Measurements from ENCODE around the gene HMX3.

HMX3 gene

DNA sequence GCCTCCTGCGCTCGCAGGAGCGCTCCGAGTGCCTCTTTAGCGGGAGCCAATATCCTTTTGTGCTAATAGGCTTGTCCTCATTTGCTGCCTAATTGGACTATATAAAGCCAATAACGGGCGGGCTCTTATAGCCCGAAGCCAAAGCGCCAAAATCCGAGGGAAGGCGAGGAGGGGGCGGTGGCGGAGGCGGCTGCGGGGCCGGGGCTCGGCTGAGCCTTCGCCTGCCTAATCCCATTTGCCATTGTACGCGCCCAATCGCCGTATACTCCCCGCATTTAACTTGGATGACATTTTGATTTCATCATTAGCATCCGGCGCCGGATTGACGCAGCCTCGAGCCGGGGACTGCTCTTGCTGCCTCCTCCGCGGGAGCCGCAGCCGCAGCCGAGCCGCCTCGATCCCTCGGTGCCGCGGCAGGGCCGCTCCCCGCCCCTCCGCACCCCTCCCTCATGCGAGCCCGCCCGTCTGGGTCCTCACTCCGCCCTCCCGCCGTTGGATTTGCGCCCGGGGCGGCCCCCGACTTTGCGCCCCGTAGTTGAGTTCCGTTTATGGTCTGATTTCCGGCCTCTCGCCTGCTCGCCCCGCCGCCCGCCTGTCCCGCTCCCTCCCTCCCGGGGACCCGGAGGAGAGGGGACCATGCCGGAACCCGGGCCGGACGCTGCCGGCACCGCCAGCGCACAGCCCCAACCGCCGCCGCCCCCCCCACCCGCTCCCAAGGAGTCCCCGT is at the start of gene HMX3:
HMX3 (plus strand) TSS at position 556 of the 727 bp plus-strand sequence; CDS start at position 637, 81 bp downstream.
- peak in 1 of 2 experiments; percentile 38 for DNase-seq

DNA sequence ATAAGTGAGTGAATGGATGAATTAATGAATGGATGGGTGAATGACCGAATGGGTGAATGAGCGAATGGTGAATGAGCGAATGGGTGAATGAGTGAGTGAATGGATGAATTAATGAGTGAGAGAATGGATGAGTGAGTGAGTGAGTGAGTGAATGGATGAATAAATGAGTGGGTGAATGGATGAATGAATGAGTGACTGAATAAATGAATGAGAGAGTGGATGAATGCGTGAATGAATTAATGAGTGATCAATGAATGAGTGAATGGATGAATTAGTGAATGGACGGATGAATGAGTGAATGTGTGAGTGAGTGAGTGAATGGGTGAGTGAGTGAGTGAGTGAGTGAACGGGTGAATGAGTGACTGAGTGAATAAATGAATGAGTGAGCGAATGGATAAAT is 49.5 kb upstream of the HMX3 start:
- no peak for DNase-seq

DNA sequence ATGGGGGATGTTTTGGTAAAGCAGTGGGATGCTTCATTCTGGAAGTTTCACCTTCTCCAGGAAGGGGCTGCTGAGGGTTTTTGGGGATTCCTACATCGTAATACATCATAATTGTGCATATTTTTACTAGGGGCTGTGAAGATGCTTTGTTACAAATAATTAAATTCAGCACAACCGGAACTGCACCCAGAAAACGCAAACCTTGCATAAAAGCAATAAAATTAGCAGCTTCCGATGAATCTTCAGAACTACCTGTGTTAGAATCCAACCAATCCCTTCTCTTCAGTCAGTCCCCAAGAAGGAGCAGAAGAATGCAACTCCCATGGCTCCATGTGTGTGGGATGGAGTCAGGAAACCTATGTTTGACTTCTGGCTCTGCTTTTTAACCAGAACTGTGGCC is 48.4 kb upstream of the HMX3 start:
- DNase-seq, result no peak

DNA sequence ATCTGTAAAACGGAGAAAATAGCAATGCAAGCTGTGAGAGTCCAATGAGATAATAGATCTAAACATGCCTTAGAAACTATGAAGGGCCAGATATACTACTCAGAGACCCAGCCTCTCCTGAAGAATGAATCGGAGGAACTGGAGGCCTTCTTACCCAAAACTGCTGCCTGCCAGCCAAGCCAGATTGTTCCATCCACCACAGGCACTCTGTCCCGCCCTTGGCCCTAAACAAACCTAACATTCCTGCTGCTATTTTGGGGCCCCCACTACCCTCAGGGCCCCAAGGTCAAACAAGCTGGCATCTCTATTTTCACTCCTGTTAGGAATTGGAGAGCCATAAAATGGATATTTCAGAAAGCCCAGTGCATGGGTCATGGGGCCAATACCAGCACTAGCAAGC is 48.0 kb upstream of the HMX3 start:
- DNase-seq, result no peak

DNA sequence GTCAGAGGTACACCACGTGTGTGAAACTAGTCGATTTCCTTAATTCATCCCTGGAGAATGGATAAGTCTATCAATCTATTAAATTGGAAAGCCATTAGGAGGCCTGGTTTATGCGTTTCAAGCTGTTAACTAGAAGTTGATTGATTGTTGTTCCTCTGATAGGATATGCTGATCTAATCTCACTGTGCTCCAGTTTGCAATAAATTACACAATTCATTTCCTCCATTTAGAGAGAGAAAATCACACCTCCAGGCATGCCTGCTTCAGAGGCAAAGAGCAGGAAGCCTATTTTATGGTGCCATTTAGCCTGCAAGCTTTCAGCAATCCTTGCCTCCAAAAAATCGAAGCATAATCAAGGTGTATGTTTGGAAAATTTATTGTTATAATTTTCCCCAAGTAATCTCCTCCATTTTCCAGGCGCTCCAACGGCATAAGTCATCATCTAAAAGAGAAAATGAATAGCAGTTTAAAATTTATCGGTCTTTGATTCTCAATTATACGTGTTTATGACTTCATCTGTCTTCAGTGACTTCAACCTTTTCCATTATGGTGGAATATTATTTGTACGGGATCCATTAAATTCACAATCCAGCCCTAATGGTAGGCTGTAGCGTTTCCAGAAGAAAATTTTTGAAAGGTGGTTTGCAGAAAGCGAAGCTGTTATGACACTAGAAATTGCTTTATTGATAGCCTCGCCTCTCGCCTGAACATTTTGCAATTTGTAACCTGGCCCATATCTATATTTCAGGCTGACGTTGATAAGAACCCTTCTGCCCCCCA is 42.9 kb upstream of the HMX3 start:
- DNase-seq, result no peak

DNA sequence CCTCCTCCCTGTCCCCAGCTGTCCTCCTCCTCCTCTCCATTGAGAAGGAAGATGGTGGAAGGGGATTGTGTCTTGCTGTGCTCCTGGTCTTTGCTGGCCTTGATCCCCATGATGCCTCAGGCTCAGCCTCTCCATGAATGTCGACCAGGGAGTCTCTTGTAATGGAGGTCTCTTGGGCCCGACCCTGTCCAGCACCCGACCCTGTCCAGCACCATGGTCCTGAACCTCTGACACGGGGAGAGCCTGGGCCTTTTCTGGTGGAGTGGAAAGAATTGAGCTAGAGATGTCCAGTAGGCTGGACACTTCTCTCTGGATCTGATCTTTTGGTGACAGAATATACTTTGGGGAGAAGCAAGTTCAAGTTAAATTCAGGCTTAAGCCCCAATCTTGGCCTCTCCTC is 42.3 kb upstream of the HMX3 start:
- DNase-seq, result no peak

DNA sequence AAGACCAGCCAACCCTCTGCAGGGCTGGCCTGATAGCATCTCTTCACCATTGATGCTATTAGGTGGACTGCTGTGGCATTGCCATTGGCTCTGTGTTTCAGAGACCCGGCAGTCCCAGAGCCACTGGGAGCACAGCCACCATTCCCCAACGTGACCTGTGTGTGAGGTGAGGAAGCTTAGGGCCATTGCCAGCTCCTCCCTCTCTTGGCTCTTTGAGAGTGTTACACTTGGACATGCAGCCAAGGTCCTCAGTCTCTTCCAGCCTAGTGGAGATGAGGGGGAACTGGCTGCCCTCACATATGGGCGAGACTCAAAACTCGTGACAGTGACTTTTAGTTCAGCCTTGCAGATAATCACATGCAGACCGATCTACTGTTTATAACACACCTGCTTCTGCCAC is 39.3 kb upstream of the HMX3 start:
- no peak for DNase-seq

DNA sequence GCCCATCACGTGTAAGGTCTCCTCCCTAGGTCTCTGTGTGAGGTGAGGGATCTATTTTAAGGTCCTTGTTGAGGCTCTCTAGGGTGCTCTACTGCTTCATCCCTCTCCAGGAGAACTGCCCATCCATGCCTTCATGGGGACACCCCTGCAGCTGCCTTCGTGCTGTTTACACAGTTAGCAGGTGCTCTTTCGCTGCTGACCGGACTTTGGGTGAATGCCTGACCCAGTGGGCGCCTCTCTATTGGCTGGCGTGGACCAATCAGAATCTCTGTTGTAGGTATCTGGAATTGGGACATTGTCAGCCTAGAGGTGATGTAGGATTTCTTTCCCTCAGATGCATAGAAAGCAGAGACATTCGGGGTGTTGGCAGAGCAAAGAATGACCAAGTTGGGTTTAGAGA is 38.7 kb upstream of the HMX3 start:
- DNase-seq, result no peak

DNA sequence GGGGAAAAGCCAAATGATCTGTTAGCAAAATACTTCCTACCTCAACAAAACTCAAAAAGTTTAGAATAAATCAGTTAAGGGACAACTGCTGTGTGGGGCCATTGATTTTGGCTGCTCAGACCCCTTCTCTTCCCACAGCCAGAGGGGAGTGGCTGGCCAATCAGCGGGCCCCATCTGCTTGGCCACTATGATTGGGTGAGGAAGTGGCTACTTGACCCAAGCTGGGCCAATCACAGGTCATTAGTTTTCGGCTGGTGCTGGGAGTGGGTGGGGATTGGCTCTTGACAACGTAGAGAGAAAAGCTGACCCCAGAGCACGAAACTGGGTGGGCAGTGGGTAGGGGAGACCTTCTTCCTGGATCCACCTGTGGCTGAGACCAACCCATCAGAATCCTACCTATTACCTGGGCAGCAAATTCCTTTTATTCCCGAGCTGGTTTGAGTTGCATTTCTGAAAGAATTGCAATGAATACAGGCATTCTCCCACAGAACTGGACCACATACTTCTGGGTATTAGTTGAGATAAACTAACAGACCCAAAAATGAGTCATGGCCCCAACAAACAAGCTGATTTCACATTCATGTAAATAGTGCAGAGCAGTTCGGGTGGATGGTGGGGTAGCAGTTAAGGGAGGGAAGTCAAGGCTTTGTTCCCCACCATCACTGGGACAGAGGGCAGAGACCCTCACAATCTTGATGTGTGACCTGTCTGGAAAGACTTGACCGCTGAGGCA is 35.6 kb upstream of the HMX3 start:
- DNase-seq, result no peak

DNA sequence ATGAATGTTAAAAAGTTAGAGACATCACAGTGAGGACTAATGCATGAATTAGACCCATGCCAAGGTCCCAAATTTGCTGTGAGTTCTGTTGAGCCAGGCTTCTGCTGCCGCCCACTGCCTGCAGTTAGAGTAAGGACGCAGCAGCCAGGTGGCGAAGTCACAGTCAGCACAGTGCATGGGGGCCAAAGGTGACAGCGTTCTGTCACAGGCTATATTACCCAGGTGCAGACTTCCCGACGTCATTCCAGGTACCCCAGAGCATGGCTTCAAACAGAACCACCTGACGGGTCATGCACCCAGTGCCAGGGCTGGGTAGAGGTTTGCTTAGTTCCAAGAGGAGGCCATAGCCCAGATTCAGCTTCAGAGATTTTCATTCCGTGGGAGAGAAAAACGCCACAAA is 33.9 kb upstream of the HMX3 start:
- DNase-seq, result no peak

DNA sequence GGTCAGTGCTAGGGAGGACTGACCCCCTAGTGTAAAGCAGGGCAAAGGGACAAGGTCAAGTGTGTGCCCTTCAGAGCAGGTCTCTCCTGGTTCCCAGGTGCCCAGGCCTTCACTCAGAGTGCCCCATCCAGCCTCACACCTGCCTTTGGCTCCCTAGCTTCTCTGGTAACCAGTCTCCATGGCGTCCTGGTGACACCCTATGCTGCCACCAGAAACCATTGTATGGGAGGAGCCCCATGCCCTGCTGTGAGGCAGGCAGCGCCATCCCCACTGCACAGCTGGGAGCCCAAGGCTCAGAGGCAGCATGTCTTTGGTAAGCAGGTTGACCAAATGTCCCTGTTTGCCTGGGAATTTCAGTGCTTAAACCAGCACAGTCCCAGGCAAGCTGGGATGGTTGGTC is 33.1 kb upstream of the HMX3 start:
- DNase-seq, result no peak

DNA sequence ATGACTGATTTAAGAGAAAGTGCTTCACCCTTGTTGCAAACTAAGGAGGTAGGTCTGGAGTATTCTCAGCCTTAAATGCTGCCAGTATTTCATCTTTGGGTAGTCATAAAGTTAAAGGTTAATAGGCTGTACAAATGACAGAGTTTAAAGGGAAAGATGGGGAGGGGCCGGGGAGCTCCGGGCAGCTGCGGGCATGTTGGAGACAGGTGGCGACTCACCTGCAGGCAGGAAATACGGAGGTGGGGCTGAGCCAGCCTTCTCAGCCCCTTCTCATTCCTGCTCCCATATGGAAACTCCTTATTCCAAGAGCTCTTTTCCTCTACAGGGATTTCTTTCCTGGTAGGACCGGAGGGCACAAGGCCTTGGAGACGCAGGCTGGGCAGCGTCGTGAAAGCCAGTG is 31.8 kb upstream of the HMX3 start:
- DNase-seq, result no peak

DNA sequence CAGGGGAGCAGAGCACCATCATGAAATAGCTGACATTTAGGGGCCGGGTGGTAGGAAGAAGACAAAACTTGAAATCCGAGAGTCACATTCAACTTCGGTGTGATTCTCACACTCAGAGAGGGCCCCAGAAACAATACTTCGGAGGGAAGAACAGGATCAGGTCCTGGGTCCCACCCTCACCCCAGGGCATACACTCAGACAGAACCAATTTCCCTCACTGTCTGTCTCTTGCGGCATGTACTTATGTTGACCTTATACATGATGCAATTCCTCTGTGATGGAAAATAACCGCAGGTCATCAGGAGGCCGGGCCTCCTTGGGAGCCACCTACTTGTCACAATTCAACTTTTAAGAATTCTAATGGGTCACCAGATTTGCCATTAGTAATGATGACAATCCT is 26.3 kb upstream of the HMX3 start:
- no peak for DNase-seq

DNA sequence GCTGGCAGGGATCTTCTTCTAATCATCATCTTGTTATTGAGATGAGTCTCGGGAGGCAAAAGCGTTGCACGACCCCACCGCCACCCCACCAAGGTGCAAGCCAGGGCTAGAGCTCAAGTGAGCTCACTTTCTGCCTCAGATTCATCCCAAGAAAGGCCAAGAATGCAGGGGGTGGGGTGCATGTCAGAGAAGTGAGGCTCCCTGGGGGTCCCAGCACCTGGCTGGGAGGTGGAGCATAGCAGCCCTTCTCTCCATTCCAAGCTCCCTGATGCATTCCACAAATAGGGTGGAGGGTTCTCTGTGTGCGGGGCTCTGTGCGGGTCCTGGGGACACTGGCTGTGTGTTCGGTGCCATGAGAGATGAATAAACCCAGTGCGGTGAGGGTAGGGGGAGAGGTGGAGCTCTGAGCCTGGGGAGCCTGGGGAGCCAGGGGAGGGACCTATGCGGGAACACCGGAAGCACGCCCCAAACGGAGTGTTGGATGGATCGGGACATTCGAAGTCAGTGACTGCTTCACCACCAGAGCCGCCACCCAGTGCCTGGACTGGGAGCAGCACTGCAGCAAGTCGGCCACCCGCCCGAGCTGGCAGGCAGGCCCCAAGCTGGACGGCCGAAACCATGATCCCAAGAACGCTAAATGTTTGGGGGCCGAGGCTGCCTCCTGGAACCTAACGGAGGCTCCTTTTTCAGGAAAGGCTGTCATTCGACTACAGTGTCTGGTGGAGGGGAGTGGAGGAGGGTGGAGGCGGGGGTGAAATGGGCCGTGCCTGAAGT is 17.9 kb upstream of the HMX3 start:
- no peak for DNase-seq

DNA sequence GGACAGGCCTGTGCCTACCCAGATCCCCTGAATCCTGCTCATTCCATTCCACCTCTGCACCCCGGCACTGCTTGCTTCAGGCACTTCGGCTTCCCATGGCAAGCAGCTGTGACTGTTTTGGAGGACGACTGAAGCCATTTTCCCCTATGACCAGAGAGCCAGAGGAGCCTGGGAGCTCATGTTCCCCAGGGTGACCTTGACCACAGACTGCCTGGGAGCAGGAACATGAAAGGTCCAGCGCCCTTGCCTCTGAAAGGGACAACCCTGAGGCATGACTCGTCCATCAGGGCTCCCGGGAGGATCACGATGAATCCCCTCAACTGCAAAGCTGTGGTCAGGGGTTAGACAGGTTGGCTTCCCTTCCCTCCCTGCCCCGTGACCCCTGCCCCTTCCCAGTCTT is 16.7 kb upstream of the HMX3 start:
- no peak for DNase-seq

DNA sequence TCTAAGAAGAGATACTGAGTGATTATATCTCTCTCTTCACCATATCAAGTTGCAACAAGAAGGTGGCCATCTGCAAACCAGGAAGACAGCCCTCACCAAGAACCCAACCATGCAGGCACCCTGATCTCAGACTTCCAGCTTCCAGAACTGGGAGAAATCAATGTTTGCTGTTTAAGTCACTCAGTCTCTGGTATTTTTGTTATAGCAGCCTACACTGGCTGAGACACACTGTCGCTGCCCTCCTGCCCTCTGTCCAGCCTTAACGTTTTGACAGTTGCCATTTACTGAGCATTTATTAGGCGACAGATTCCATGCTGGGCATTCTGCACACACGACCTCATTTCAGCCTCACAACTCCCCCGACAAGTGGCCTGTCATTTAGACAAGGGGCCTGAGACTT is 9.5 kb upstream of the HMX3 start:
- DNase-seq, result no peak

DNA sequence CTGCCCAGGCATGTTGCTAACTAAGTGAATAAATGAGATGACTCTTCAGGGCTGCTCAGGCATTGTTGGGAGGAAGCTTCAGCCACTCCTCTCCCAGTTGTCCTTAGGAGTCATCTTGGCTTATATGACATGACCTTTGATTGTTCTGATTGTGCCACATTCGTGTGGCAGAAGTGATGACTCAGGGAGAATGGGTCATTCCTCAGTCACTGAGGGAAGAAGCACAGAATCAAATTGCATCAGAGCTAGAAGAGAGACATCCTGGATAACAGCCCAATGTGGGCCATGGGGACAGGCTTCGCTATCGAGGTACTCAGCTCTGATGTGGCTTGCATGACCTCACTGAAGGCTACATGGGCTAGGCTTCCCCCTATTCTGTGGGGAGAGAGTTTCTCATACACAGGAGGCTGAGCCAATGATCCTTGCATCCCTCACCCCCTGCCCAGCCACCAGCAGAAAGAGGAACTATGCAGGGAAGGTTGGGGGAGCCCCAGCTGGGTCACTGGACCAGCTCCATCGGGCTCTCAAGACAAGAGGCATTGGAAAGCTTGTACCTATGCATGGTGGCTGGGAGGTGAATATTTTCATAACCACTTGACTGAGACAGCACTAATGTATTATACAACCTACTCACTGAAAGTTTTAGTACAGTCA is 6.0 kb upstream of the HMX3 start:
- no peak for DNase-seq

DNA sequence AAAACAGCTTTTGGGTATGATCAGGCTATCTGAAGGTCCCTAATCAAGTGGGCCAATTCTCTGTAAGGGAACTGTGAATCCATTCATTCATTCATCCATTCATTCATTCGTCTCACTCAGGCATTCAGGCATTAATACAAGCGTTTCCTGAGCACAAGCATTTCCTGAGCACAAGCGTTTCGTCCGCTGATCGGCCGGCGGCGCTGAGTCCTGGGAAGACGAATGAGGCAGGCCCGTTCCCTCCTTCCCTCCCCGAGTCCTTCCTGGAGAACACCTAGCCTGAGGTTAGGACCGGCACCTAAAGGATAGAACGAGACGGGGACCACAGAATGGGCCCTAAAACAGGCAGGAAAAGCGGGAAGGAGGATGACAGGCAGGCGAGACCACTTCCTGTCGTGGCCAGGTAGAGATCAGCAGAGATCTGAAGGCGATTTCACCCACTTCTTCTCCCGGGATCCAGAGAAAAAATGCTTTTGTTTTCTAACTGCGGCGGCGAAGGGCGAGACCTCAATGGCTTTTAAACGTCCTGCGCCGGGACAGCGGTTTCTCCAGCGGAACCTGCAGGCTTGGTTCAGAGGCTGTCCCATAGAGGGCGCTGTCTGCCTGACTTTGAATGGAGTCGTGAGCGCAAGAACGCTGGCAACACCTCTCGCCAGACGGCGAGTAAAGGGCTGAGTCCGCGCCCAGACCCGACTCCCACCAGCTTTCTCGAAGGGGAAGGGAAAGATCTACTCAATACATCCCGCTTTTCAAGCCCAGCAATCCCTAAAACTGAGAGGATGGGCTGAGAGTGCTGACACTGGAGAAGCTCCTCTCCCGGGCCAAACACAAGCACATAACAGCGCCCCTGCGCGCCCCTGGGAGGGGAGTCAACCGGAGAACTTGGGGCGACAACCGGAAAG is 2.9 kb upstream of the HMX3 start:
- DNase-seq, result peak; percentile 77 to 84

DNA sequence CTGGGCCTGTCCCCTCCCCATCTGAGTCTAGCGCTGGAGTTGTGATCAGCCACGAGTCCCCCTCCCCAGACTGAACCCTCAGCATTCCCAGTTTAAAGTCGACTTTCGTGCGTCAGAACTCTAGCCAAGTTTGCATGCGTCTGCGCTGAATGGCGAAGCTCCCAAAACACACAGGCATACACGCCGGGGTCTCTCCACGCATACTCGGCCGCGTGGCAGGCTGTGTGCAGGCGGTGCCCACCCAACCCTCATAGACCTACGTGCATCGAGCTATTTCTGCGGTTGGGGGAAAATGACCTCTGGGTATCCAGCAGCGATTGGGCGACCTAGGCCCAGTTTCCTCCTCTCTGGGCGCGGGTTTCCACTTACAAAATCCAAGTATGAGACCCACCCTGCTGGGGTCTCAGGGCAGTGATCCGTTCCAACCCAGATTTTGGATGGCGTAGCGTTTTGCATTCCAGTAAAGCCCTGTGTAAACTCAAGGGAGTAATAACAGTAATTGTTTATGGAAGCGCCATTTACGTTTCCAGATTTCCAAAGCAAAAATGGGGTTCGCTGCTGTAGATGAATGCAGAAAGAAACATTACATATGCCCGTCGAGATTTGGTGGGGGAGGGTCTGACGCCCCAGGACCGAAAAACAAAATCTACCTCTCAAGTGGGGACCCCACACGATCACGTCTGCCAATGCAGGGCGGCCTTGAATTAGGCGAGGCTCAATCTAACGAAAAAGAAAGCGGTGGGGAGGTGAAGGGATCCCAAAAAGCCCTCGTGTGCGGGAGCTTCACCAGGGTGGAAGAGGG is 2.0 kb upstream of the HMX3 start:
- no peak for DNase-seq

DNA sequence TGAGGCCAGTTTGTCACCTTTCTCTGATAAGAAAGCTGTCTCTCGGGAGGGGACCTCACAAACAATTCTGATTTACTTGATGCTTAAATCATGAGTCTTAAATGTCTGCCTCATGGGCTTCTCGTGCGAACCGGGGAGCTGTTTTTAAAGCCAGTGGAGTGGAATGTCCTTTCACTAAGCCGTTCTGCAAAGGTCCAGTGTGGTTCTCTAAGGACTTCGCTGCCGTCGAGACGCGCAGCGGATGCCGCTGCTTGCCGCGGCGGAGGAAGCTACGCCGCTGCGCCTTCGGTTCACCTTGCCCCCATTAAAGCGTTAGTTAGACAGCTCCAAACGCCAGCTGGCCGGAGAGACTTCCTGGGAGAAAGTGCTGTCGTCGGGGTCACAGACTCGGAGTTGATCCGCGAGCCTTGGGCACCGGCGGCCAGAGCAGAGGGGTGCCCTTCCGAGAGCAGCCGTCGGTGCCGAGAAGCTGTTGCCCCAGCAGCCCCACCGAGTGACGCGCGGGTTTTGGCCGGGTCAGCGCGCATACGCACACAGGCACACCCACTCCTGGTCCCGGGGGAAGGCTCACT is 1.3 kb upstream of the HMX3 start:
- no peak for DNase-seq

Measured in stimulated activated CD4-positive, alpha-beta T cell treated with anti-CD3 and anti-CD28 coated beads, Interleukin-4, amount 100 ng/mL, for 4 hours (primary cell).